ENCODE measurements around the gene POLR3A. TPM values are rescaled to one million over a fixed set of nuclear protein-coding genes. Genes with fewer than 3 reads are reported as not detected.
A peak's percentile ranks its signal among the peaks of the same experiment; 100 is the strongest.

The POLR3A gene
- total and polyA plus RNA-seq, 2 of the 13 experiments (the other 11 are each of a cell fraction or from before 2014, with no cell fraction given) = 13.6 to 19.2 TPM

- TF ChIP-seq REST (IDR thresholded peaks at IDR 0.05; ENCODE audit: borderline replicate concordance in 1 of 2, low read depth in 1 of 2, low read length in 2 of 2) (no peak), ZNF12 (CRISPR knock-in tag; IDR thresholded peaks at IDR 0.05) (0 out of 2 replicates have a peak, but pooled peaks have one; percentile 58), FOXA1 (IDR thresholded peaks at IDR 0.05) (no peak), FOXA1 (CRISPR knock-in tag; IDR thresholded peaks at IDR 0.05) (no peak), ATF7 (IDR thresholded peaks at IDR 0.05) (peak; percentile 81), ATF7 (CRISPR knock-in tag; IDR thresholded peaks at IDR 0.05) (no peak), JUNB (CRISPR knock-in tag; IDR thresholded peaks at IDR 0.05; ENCODE audit: borderline replicate concordance) (no peak), STAG1 (CRISPR knock-in tag; IDR thresholded peaks at IDR 0.05) (no peak), MAFF (IDR thresholded peaks at IDR 0.05; ENCODE audit: low read depth, low read length) (0 out of 2 replicates have a peak, but pooled peaks have one; percentile 28), ZNF672 (CRISPR knock-in tag; IDR thresholded peaks at IDR 0.05) (no peak), MEIS2 (CRISPR knock-in tag; IDR thresholded peaks at IDR 0.05) (no peak), BATF2 (CRISPR knock-in tag; IDR thresholded peaks at IDR 0.05) (no peak), ISX (CRISPR knock-in tag; conservative IDR thresholded peaks at IDR 0.05) (no peak), ZNF577 (CRISPR knock-in tag; IDR thresholded peaks at IDR 0.05; ENCODE audit: borderline replicate concordance, low read depth) (no peak), FOXK1 (CRISPR knock-in tag; IDR thresholded peaks at IDR 0.05; ENCODE audit: borderline replicate concordance, low read depth) (no peak), ATF2 (CRISPR knock-in tag; IDR thresholded peaks at IDR 0.05) (no peak), ZNF75D (CRISPR knock-in tag; IDR thresholded peaks at IDR 0.05; ENCODE audit: borderline replicate concordance) (no peak), PRDM10 (CRISPR knock-in tag; IDR thresholded peaks at IDR 0.05; ENCODE audit: low read depth) (no peak)
- TF ChIP-seq, protein P1, sequence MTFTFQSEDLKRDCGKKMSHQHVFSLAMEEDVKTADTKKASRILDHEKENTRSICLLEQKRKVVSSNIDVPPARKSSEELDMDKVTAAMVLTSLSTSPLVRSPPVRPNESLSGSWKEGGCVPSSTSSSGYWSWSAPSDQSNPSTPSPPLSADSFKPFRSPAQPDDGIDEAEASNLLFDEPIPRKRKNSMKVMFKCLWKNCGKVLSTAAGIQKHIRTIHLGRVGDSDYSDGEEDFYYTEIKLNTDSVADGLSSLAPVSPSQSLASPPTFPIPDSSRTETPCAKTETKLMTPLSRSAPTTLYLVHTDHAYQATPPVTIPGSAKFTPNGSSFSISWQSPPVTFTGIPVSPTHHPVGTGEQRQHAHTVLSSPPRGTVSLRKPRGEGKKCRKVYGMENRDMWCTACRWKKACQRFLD (CRISPR knock-in tag; IDR thresholded peaks at IDR 0.05; ENCODE audit: borderline replicate concordance) = no peak
Measured at GRCh38 chr10:77943121-77943901, 86.0 kb downstream of the POLR3A start (continued).
